ENCODE data around the gene SCAMP1. TPM values are rescaled to one million over a fixed set of nuclear protein-coding genes. Genes with fewer than 3 reads are reported as not detected.

Gene SCAMP1
- total RNA-seq, 2 donors from 2014 or later, result 7.6 to 17.7 TPM

DNA sequence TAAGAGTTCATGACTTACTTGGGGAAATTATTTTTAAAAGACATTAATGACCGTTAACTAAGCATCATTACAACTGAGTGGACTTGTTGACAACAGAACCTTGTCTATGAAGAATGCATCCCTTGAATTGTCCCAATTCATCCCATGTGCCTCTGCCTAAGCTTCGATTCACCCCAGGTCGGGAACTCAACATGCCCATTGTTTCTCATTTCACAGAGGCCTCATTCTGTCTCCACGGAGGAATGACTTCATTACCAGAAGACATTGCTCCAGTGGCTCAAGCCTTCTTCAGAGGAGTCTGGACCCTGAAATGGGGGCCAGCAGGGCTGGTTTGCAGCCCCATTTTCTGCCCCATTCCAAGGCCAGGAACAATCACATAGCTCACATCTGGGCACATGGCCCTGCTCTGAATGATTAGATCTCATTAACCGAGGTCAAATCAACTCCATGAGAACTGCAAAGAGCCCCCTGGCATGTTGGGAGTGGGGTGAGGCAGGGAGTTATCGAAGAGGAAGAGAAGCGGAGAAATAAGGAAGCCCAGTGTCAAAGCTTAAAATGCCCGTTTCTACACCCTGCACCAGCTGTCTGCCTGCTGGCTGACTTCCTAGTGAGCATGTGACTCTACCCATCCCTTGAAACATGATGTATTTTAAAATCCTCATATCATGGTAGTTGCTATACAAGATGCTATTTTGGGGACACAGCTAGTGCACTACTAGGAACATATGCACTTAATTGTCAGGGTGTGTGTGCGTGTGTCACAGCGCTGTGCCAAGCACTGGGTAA, 150.9 kb downstream of the SCAMP1 start:
- DNase-seq (ENCODE audit: low spot score in 2 of 2) (no peak), ATAC-seq (no peak)
- Mint-ChIP-seq H3K27ac (no peak overlapping the region), H3K36me3 (peaks cover 0 to 14% of the 10 kb centered on the region in 2 donors), H3K9me3 (no peaks in the 10 kb centered on the region)

DNA sequence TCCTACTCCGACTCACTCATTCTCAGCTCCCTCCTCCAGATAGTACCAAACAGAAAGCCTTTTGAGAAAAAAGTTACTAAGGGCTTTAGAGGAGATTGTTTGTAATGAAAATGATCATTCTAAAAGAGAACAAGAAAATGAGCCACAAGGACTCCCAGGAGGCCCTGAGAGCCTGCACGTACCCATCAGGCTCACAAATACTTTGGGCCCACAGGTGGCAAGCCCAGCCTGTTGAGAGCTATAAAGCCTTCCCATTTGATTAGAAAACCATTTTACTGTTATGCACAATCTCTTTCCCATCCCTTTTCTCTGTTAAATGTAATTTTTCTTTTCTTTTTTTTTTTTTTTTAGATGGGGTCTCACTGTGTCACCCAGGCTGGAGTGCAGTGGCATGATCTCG, 152.0 kb downstream of the SCAMP1 start:
- H3K9me3 Mint-ChIP-seq, result no peaks in the 10 kb centered on the region
- H3K27ac Mint-ChIP-seq, result no peak overlapping the region
- no peak for DNase-seq (ENCODE audit: low spot score in 2 of 2)
- ATAC-seq, result no peak
- H3K36me3 Mint-ChIP-seq, result peaks cover 0 to 14% of the 10 kb centered on the region in 2 donors

DNA sequence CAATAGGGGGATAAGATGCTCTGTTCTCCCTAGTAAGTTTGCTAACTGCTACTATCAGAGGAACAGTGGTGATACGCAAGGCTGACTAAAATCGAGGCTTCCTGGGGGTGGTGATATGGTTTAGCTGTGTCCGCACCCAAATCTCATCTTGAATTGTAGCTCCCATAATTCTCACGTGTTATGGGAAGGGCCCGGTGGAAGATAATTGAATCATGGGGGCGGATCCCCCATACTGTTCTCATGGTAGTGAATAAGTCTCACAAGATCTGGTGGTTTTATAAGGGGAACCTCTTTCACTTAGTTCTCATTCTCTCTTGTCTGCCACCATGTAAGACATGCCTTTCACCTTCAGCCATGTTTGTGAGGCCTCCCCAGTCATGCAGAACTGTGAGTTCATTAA, 153.0 kb downstream of the SCAMP1 start:
- no peaks in the 10 kb centered on the region for H3K9me3 Mint-ChIP-seq
- H3K36me3 Mint-ChIP-seq, result peaks cover 0 to 14% of the 10 kb centered on the region in 2 donors
- DNase-seq (ENCODE audit: low spot score in 2 of 2) (no peak), ATAC-seq (no peak)
- no peak overlapping the region for H3K27ac Mint-ChIP-seq

DNA sequence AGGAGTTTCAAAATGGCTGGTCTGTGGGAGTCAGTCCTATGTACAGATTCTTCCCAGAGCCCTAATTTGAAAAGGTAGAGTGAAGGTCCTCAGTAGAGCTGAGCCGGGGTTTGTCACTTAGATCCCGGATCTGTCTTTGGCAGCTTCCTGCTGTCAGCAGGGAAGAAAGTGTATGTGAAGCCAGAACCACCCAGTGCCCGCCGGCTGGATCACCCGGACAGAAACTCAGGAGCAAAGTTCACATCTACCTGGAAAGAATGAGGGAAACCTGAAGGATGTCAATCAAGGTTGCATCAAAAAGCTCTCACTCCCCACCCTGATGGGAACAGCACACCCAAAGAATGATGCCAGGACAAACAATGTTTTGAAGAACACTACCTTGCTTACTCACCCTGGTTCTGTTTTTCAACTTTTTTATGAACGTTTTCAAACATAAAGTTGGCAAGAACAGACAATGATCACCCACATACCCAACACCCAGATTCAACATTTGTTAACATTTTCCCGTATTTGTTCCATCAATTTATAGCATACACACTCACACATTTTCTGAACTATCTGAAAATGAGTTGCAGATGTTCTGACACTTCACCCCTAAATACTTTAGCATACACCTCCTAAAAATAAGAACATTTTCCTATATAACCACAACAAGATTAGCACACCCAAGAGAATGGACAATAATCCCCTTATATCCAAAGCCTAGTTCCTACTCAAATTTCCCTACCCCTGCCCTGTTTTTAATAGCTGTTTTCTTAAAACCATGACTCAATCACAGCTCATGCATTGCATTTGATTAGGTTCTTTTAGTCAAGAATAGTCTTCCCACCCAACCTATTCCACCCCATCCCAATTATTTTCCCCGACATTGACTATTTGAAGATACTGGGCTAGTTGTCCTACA, 154.3 kb downstream of the SCAMP1 start:
- DNase-seq (ENCODE audit: low spot score in 2 of 2) (no peak), ATAC-seq (no peak)
- H3K36me3 Mint-ChIP-seq, result peaks cover 0 to 4% of the 10 kb centered on the region in 2 donors
- H3K27ac Mint-ChIP-seq, result no peak overlapping the region
- H3K9me3 Mint-ChIP-seq, result no peaks in the 10 kb centered on the region

DNA sequence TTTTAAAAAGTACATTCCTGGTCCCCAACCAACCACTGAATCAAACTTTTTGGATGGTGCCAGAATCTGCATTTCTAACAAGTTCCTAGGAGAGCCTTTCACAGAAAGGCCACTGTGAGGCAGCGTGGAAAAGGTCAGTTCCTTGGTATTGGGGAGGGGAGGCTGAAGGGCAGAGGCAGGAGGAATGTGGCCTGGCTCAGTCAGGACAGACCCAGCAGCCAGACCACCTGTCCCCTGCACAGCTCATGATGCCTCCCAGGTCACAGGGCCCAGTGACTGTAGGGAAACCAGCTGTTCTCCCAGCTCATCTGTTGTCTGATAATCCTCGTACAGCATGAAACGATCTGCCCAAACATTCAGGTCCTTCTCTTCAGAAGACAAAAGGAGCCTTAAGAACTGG, 155.3 kb downstream of the SCAMP1 start:
- H3K27ac Mint-ChIP-seq, result no peak overlapping the region
- peaks cover 0 to 4% of the 10 kb centered on the region in 2 donors for H3K36me3 Mint-ChIP-seq
- H3K9me3 Mint-ChIP-seq, result no peaks in the 10 kb centered on the region
- ATAC-seq, result no peak
- DNase-seq (ENCODE audit: low spot score in 2 of 2), result no peak

DNA sequence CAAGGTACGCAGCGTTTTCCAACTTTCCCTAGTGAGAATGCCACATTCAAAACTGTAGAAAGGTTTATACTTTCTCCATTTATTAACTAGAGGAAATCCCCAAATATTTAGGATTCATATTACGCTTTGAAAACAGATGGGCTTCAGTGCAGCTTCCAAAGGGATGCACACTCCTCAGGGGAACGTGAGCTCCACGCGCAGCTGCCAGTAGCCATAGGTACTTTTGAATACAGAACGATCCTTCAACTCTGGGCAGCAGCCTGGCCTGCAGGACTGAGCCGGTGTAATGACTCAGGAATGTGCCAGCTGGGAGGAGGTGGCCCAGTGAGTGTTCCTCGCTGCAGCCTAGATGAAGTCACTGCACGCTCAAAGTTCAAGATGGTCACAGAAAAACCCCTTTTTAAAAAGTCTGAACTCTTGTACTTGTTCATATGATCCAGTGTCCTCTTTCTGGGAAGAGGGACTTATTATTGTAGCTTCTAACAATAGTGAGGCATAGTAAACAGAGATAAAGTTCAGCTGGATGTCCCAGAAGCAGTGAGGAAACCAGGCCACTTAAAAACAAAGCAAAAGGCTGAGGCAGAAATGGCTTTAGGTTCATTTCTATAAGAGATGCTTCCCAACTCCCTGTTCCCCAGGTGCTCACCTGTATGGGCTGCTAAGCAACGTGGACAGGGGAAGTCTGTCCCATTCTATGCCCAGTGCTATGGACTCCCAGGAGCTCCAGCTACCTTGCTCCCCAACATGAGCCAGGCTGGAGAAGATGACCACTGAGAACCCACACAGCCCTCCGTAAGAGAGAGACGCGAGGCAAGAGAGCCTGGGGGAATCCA, 158.2 kb downstream of the SCAMP1 start:
- Mint-ChIP-seq H3K9me3 (no peaks in the 10 kb centered on the region), H3K36me3 (peaks cover 0 to 4% of the 10 kb centered on the region in 2 donors), H3K27ac (no peak overlapping the region)
- no peak for DNase-seq (ENCODE audit: low spot score in 2 of 2)
- ATAC-seq, result no peak

DNA sequence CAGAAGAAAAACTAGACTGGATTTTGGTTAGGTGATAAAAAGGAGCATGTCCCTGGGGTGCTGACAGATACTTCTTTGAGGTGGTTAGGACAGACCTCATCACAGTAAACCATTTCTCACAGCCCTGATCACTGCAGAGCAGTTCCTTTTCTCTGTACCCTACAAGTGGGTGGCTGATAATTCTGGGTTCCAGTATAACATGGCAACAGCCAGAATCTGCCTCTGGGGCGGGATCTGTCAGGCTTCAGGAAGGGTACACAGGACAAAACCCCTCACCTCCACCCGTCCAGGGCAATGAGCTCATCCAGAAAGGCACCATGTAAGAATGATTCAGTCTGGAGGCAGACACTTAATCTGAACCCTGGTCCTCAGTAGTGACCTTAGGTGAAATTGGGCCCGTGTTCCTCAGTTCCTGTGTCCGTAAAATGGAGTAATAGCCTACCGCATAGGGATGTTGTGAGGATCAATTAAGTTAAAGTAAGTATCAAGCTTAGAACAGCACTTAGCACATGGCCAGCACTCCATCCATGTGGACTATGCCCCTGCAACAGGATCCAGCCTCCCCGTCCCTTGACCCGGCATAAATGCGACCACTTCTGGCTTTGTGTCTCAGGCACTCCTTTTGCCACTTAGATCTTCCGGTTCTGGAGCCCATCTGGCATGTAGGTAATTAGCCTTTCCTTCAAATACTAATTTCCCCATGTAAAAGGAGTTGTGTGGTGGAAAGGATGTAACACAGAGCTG, 159.0 kb downstream of the SCAMP1 start:
- Mint-ChIP-seq H3K27ac (no peak overlapping the region), H3K36me3 (peaks cover 0 to 4% of the 10 kb centered on the region in 2 donors)
- ATAC-seq, result no peak

DNA sequence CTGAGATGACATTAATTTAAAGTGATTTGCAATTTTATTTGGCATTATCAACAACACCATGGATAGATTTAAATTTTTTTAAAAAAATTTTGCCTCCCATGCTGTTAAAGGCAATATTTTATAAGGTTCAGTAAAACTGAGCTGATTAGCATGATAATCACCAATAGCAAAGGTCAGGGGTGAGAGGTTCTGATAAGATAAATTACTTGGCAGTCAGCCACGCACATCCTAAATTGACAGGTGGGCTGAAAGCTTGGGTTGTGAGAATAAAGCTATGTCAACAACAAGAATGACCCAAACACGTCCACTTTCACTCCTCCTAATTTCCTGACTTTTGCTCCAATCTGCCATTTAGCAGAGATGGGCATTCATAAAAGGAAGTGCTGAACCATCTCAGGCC, 161.0 kb downstream of the SCAMP1 start:
- Mint-ChIP-seq H3K27ac (no peak overlapping the region), H3K36me3 (no peaks in the 10 kb centered on the region), H3K9me3 (no peaks in the 10 kb centered on the region)
- ATAC-seq, result no peak
- DNase-seq (ENCODE audit: low spot score in 2 of 2), result no peak

More for the DNA sequence above, 159.0 kb downstream of the SCAMP1 start:
- H3K9me3 Mint-ChIP-seq, result no peaks in the 10 kb centered on the region
- DNase-seq (ENCODE audit: low spot score in 2 of 2), result no peak

DNA sequence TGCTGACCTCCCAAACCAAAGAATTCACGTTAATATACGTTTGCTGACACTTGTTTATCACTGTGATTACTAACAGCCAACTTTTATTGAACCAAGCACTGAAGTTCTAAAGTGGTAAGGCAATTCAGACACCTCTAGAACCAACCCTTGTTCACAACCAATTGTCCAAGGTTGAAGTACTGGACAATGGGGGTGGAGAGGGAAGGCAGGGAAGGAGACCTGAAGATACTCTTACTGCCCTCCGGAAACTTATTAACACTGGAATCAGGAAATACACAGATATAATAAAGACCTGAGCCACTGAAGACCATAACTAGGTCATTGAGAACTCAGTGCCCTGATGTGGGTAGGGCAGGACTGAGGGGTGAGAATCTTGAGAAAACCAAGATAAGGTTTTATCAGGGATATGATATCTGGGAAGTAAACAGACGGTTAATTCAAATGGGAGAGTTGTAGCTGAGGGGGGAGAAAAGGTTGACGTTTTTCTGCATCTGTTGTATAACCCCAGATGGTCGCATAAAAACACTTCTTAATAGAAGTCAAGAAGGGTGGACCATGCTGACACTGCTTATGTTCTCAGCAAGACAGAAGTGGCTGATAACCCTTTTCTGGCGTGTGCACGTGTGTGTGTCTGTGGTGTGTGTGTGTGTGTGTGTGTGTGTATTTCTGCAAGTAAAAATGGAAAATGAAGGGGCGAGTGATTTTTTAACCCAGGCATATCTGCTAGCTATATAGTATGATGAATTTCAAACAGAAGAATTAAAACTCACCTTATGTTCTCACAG, 162.3 kb downstream of the SCAMP1 start:
- H3K27ac Mint-ChIP-seq, result no peak overlapping the region
- ATAC-seq (no peak), DNase-seq (ENCODE audit: low spot score in 2 of 2) (no peak)
- H3K36me3 Mint-ChIP-seq, result no peaks in the 10 kb centered on the region
- H3K9me3 Mint-ChIP-seq, result no peaks in the 10 kb centered on the region

DNA sequence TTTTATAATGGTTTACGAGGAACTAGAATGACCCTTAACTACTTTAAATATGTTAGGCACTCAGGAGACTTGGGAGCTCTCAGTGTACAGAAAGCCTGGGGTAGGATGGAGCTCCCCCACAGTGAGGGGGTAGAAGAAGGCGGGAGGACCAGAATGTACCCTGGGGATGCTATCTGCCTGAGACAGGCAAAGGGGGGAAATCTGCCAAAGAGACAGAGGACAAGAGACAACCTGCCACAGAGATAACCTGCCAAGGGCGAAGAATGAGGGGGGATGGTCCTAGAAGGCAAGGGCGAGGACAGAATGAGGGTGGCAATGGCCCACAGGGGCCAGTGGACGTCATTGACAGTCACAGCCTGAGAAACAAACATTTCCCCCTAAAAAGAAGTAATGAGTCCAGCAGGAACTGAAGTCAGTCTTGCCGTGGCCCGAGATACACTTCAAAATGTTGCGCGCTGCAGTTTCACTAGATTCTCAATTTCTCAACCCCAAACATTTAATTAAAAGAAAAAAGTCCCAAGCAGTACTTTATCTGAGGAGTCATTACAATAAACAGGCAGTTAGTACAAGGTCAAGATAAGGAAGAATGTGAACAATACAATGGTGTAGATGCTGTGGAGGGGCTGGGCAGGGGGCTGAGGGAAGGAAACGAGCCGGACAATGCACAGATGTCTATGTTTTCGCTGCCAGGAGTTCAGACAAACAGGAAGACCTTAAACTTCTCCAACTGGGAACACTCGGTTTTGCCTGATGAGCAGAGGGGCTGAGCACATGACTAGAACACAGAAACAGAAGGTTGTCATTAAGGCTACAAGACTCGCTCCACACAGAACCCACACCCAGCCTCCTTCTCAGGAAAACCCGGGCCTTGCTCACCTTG, 163.1 kb downstream of the SCAMP1 start:
- H3K36me3 Mint-ChIP-seq, result no peaks in the 10 kb centered on the region
- no peak overlapping the region for H3K27ac Mint-ChIP-seq
- ATAC-seq (no peak), DNase-seq (ENCODE audit: low spot score in 2 of 2) (no peak)
- no peaks in the 10 kb centered on the region for H3K9me3 Mint-ChIP-seq

DNA sequence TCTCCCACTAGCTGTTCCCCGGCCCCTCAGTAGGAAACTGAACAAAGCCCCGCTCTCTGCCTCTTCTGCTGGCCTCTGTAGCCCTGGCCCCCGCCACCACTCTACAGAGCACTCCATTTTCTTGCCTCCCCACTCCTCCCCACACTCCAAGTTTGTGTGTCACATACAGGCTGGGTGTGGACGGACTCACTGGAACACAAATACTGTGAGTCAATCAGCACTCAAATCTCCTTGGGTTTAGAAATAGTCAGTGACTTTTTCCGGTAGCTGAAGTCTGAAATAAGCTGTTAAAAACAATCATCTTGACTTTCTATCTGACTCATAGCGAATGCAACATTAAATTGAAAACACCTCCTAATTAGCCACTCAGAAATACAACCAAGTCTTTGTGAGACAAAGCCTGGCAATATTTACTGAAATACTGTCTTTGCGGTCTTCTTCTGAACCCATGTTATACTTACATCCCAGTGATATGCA, 165.7 kb downstream of the SCAMP1 start:
- H3K27ac Mint-ChIP-seq, result peak overlapping the region in 1 of 2 donors; percentile 50
- no peaks in the 10 kb centered on the region for H3K9me3 Mint-ChIP-seq
- DNase-seq (ENCODE audit: low spot score in 2 of 2), result no peak
- ATAC-seq, result peak in 1 of 2 donors; percentile 69
- H3K36me3 Mint-ChIP-seq, result no peaks in the 10 kb centered on the region

DNA sequence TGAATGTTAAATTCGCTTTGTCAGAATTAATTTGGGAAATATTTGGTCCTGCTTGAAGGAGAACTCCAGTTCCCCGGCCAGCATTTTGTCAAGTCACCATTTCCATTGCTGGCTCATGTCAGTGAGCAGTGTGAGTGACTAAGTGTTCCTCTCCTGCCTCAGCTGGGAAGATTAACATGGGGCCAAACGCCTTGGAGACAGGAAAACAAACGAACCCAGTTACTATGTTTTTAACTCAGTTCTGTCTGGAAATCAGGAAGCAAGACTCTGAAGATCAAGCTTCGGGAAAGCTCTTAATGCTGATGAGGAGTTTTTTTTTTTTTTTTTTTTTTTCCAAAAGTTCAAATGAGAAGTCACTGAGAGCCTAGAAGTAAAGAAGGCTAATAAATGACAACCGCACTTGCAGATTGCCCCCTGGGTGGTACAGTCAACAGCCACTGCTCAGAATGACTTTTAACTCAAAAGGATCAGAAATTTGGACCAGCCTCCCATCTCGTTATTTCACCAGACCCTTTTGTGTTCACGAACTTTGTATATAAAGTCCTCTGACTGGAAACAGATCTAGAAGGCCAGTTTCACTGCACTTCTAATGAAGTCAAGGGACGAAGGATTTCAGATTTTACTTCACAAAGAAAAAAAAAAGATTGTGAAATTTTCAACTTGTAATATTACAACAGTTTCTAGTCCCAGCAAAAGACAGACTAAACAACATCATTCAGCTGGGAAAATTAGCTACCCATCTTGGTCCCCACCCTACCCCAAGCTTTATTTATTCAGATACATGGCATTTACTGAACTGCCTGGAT, 166.8 kb downstream of the SCAMP1 start:
- Mint-ChIP-seq H3K27ac (no peak overlapping the region), H3K36me3 (no peaks in the 10 kb centered on the region), H3K9me3 (no peaks in the 10 kb centered on the region)
- DNase-seq (ENCODE audit: low spot score in 2 of 2) (no peak), ATAC-seq (no peak)

DNA sequence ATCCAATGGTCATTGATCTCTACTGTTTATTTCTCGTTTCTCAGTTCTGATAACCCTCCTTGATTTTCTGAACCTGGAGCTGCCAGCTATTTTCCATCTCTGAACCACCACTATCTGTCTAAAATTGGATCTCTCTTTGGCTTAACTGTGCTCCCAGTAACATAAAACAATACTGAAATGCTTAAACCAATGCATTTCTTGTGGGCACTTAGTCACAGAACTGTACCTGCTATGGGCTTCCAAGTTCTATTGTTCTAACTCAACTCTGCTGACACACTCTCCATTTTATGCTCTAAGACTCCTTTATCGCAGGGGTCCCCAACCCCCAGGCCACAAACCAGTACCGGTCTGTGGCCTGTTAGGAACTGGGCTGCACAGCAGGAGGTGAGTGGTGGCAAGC, 167.5 kb downstream of the SCAMP1 start:
- no peaks in the 10 kb centered on the region for H3K9me3 Mint-ChIP-seq
- ATAC-seq (peak in 1 of 2 donors; percentile 38), DNase-seq (ENCODE audit: low spot score in 2 of 2) (no peak)
- H3K27ac Mint-ChIP-seq, result no peak overlapping the region
- H3K36me3 Mint-ChIP-seq, result no peaks in the 10 kb centered on the region
